ENCODE measurements around the gene BCKDK. TPM values are rescaled to one million over a fixed set of nuclear protein-coding genes. Genes with fewer than 3 reads are reported as not detected.

Gene BCKDK
- total and polyA plus RNA-seq, 2 of the 8 experiments (the other 6 are each of a cell fraction or from before 2014, with no cell fraction given) = 49.6 to 77.1 TPM

GRCh38 chr16:31134625-31135534 lies 26.7 kb downstream of the BCKDK start (continued):
- TF ChIP-seq POLR2A (IDR thresholded peaks at IDR 0.05; ENCODE audit: control extremely low read depth in 1 of 2, low read depth in 2 of 2, low read length in 2 of 2) (peak in 1 of 2 experiments; percentile 60; a peak in 2 of 3 replicates), SIN3A (conservative IDR thresholded peaks at IDR 0.05 in 1 of 2, IDR thresholded peaks at IDR 0.05 in 1 of 2; ENCODE audit: low read depth in 1 of 2, low read length in 2 of 2) (0 out of 4 replicates have a peak, but pooled peaks of 1 of the 2 experiments have one; percentile 24), TBP (IDR thresholded peaks at IDR 0.05; ENCODE audit: low read depth, low read length) (peak; percentile 21; the same call in 1 of the 2 replicates), RAD21 (IDR thresholded peaks at IDR 0.05 in 1 of 2, conservative IDR thresholded peaks at IDR 0.05 in 1 of 2; ENCODE audit: low read depth in 2 of 2, low read length in 2 of 2) (no peak), E2F6 (IDR thresholded peaks at IDR 0.05) (no peak), SIX5 (IDR thresholded peaks at IDR 0.05; ENCODE audit: low read depth, low read length) (no peak), CREB1 (IDR thresholded peaks at IDR 0.05) (no peak), SP1 (IDR thresholded peaks at IDR 0.05; ENCODE audit: low read depth, low read length) (no peak), ASH2L (IDR thresholded peaks at IDR 0.05; ENCODE audit: low read length) (peak; percentile 53), TCF12 (IDR thresholded peaks at IDR 0.05; ENCODE audit: low read depth, low read length) (no peak), MAFK (IDR thresholded peaks at IDR 0.05; ENCODE audit: low read depth, low read length) (no peak), KDM1A (IDR thresholded peaks at IDR 0.05; ENCODE audit: borderline replicate concordance, low read length) (no peak), SUZ12 (IDR thresholded peaks at IDR 0.05; ENCODE audit: low read length) (no peak), MAX (IDR thresholded peaks at IDR 0.05) (peak; percentile 5; the same call in 1 of the 2 replicates), POLR2AphosphoS5 (IDR thresholded peaks at IDR 0.05; ENCODE audit: low read depth, low read length) (no peak; the same call in 1 of the 2 replicates), ZNF274 (IDR thresholded peaks at IDR 0.05; ENCODE audit: borderline replicate concordance, extremely low read depth, low read length) (no peak), PHF8 (conservative IDR thresholded peaks at IDR 0.05; ENCODE audit: low read depth, low read length) (peak; percentile 51), BRCA1 (IDR thresholded peaks at IDR 0.05; ENCODE audit: low read depth, low read length) (no peak), BCL11A (IDR thresholded peaks at IDR 0.05; ENCODE audit: low read depth in 2 of 2, low read length in 2 of 2) (no peak), GABPA (IDR thresholded peaks at IDR 0.05; ENCODE audit: borderline replicate concordance, insufficient read depth, low read length) (no peak), CEBPB (IDR thresholded peaks at IDR 0.05; ENCODE audit: low read depth, low read length) (peak; percentile 41; the same call in 1 of the 2 replicates), USF2 (IDR thresholded peaks at IDR 0.05; ENCODE audit: low read length) (peak; percentile 81)
